HEK293T (cell line): Measurements from ENCODE around the gene DSC2.

Source experiments
- BHLHE40 ChIP-seq: fragments of 450-650 bp; IDR thresholded peaks from 2 replicates; pipeline ENCODE4 v1.6.1; 2016; ENCODE audit warnings: mild to moderate bottlenecking, moderate library complexity, borderline replicate concordance
- FOXA1 ChIP-seq: fragments of 450-650 bp; IDR thresholded peaks from 2 replicates; pipeline ENCODE4 v1.6.1; 2016; ENCODE audit warnings: mild to moderate bottlenecking
- FOXK2 ChIP-seq: fragments of 450-650 bp; IDR thresholded peaks from 2 replicates; pipeline ENCODE4 v1.6.1; 2016; ENCODE audit warnings: mild to moderate bottlenecking
- FOXM1 ChIP-seq: fragments of 450-650 bp; IDR thresholded peaks from 2 replicates; pipeline ENCODE4 v1.6.1; 2017; ENCODE audit warnings: mild to moderate bottlenecking, borderline replicate concordance
- HDGF ChIP-seq: fragments of 450-650 bp; IDR thresholded peaks from 2 replicates; pipeline ENCODE4 v1.6.1; 2017; ENCODE audit warnings: antibody characterized with exemption, borderline replicate concordance
- SP1 ChIP-seq: fragments of 450-650 bp; IDR thresholded peaks from 2 replicates; pipeline ENCODE4 v1.6.1; 2017
- SUZ12 ChIP-seq: fragments of 450-650 bp; IDR thresholded peaks from 2 replicates; pipeline ENCODE4 v1.6.1; 2016; ENCODE audit warnings: mild to moderate bottlenecking
- TARDBP ChIP-seq: fragments of 450-650 bp; IDR thresholded peaks from 2 replicates; pipeline ENCODE4 v1.6.1; 2016
- ZNF384 ChIP-seq: fragments of 450-650 bp; IDR thresholded peaks from 2 replicates; pipeline ENCODE4 v1.6.1; 2016
- TF ChIP-seq, protein P1 (sequence below): fragments of 450-650 bp; IDR thresholded peaks from 2 replicates; pipeline ENCODE4 v1.6.1; 2016

GRCh38 chr18:31103423-31103822, 1.2 kb upstream of the DSC2 start:
- TF ChIP-seq SUZ12 (no peak), FOXM1 (no peak), TARDBP (no peak), FOXA1 (no peak), SP1 (no peak), ZNF384 (no peak), HDGF (no peak), BHLHE40 (no peak), FOXK2 (no peak)
- TF ChIP-seq, protein P1, sequence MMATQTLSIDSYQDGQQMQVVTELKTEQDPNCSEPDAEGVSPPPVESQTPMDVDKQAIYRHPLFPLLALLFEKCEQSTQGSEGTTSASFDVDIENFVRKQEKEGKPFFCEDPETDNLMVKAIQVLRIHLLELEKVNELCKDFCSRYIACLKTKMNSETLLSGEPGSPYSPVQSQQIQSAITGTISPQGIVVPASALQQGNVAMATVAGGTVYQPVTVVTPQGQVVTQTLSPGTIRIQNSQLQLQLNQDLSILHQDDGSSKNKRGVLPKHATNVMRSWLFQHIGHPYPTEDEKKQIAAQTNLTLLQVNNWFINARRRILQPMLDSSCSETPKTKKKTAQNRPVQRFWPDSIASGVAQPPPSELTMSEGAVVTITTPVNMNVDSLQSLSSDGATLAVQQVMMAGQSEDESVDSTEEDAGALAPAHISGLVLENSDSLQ, result no peak
